ENCODE results near the gene ZDHHC9.

Gene ZDHHC9

DNA sequence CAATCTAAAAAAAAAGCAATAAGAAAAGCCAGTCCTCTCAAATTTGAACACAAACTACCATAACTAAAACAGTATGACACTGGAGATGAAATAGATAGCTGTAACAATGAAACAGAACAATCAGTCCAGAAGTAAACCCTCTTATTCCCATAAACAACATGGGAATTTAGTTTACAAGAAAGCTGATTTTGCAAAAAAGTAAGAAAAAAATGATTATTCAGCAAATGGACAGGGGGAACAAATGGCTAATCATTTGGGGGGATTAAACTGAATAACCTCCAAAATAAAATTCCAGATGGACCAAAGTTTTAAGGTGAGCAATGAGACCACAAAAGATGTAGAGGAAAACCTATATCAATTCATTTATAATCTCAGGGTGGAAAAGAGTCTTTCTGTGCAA, 80.0 kb downstream of the ZDHHC9 start:
- no peak for DNase-seq (ENCODE audit: low read depth in 2 of 2)

DNA sequence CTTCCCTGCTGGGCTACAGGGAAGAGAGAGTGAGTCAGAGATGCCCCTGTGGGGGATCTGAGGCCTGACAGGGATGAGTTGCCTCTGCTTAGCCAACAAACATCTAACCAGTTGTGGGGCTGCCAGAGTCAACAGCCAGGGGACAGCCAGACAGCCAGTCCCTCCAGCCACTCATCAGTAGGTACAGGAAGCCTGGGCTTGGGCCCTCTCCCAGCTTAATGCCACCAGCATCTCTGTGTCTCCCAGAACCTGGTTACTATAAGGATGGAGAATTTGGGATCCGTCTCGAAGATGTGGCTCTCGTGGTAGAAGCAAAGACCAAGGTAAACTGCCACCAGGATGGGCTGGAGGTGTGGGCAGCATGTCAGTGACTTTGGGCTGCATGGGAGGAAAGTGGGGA, 81.2 kb downstream of the ZDHHC9 start:
- DNase-seq (ENCODE audit: low read depth in 2 of 2): no peak

DNA sequence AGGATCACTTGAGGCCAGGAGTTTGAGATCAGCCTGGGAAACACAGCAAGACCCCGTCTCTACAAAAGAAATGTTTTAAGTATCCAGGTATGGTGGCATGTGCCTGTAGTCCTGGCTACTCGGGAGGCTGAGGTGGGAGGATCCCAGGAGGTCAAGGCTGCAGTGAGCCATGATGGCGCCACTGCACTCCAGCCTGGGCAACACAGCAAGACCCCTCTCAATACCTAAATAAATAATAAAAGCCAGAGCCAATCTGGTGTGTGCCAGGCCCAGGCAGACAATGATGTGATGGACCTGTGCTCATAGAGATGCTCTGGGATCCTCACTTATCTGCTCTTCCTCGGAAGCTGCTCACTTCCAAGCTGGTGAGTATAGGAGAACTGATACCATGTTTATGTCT, 82.1 kb downstream of the ZDHHC9 start:
- DNase-seq (ENCODE audit: low read depth in 2 of 2): no peak

DNA sequence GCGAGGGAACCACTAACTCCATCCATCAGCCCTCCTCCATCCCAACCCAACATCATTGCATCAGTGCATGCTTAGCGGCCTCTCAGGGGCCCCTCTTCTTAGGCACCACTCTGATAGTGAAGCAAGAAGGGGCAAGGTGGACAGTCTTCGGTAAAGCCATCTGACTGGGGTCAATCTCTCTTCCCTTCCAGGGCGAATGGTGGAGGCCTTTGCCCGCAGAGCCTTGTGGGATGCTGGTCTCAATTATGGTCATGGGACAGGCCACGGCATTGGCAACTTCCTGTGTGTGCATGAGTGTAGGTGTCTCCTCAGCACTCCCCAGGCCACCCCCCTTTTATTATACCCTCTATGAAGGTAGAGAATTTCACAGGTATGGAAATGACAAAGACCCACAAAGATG, 82.7 kb downstream of the ZDHHC9 start:
- no peak for DNase-seq (ENCODE audit: low read depth in 2 of 2)

DNA sequence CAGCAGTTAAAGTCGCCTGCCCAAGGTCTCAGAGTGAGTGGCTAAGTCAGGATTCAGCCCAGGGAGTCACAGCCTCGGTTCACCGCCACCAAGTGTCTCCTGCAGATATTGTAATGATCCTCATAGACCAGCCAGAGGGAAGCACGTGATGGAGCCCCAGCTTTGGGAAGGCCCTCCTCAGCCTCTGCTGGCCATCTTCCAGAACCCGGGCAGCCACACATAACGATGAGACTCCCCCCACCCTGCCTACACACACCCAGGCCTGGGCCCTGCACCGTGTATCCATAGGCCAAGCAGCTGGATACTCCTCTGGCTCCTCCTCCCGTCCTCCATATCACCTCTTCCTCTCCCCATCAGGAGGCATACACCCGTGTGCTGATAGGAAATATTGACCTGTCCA, 83.5 kb downstream of the ZDHHC9 start:
- DNase-seq (ENCODE audit: low read depth in 2 of 2): no peak

DNA sequence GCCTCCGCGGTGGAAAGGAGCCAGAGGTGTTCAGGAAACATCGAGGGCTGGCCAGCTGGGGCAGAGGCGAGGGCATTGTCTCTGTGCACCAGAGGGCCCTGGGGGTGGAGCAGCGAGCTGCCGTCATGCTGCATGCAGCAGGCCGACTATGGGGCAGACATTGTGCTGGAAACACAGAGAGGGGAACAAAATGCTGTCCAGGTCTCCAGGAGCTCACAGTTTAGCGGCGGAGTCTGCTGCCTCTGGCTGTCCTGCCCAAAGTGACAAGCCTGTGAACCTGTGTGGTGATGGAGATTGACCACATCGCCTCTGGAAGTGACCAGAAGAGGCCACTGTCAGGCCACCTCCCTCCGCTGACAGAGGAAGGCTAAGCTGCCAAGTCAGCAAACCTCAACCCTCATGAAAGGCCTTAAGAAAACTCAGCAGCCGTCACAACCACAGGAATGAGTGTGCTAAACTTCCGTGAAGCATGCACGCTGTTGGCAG, 84.1 kb downstream of the ZDHHC9 start:
- no peak for DNase-seq (ENCODE audit: low read depth in 2 of 2)

DNA sequence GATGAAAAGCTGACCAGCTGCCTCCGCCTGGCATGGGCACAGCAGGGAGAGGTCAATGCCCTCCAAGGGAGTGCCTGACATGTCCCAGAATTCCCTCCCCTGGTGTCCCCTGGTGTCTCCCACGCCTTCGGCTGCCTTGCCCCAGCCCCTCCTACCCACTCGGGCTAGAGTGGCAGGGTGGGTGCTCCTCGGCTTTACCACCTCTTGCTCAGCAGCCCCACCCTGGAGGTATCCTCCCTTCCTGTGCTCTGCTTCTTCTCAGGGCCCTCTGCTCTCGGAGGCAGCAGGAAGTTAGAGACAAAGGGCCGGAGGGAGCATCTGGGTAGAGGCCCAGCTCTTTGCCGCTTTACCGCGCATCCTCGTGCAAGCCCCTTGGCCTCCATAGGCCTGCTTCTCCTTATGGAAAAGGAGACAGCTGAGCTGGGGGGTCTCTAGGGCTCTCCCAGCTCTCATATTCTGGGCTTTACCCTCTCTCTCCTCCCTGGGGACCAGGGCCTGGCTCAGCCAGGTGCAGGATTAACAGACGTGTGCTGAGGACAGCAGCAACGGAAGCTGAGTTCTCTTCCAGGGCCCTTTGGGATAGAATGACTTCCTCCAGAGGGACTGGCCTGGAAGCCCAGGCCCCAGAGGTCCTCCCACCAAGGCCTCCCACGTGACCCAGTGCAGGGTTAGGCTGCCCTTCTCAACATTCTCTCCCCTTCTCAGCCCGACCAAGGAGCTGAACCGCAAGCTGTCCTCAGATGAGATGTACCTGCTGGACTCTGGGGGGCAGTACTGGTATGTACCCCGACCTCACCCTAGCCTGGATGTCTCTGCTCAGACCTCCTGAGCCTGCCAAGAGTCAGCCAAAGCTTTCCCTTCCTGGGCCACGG, 87.7 kb downstream of the ZDHHC9 start:
- no peak for DNase-seq (ENCODE audit: low read depth in 2 of 2)

DNA sequence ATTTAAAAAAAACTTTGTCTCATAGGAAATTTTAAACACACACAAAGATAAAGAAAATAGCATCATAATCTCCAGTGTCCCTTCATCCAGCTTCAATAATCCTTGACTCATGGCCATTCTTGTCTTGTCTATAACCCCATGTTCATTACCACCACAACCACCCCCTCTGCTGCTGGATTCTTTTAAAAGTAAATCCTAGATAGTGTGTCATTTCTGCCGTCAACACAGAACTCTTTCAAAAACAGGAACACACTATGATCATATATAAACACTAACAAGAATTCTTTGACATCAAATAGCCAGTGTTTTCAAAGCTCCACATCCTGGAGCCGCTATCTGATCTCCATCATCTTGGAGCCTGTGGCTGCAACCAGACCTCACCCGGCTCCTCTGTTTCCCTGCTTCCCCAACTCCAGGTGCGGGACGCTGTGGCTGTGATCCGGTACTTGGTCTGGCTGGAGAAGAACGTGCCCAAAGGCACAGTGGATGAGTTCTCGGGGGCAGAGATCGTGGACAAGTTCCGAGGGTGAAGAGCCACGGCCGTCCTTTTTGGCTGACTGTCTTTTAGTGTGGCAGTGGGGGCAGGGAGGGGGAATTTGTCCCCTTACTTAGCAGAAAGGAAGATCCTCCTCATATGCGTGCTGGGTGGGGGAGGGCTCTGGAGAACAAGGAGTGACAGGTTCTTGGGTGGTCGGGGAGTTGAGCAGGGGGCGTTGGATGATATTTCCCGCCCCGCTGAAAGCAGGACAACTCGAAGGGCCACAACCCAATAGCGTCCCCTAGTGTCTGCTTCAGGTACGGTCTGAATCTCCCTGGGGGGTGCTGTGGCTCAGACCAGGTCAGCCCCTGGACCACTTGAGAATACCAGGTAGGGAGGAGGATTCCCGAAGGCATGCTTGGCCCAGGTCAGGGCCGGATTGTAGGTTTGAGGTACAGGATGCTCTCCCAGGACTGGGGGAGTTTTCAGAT, 89.3 kb downstream of the ZDHHC9 start:
- no peak for DNase-seq (ENCODE audit: low read depth in 2 of 2)

Measured in stimulated activated CD4-positive, alpha-beta T cell treated with anti-CD3 and anti-CD28 coated beads, Interleukin-4, amount 100 ng/mL, for 48 hours (primary cell).